Uterus (tissue), 4 donors: Measurements from ENCODE around the gene BCAS3. TPM values are rescaled to one million over a fixed set of nuclear protein-coding genes. Genes with fewer than 3 reads are reported as not detected.
A peak's percentile ranks its signal among the peaks of the same experiment; 100 is the strongest.

Source experiments
- DNase-seq, 2 donors: peaks; one replicate each; pipeline ENCODE4 v3.0.0-alpha.2; 2019 to 2020
- H3K27ac ChIP-seq, 2 donors: fragments of 200-600 bp; sonication (generic); 1 replicate in 1 of 2; 2 replicates in 1 of 2; pipeline ENCODE4 v1.5.1; 2016 to 2018
- H3K27me3 ChIP-seq, 2 donors: fragments of 200-600 bp; sonication (generic); one replicate each; pipeline ENCODE4 v1.5.1; 2018 to 2019; ENCODE audit warnings: control low read depth in 1 of 2
- H3K36me3 ChIP-seq, 2 donors: fragments of 200-600 bp; sonication (generic); one replicate each; pipeline ENCODE4 v1.5.1; 2019; ENCODE audit warnings: control low read depth in 1 of 2
- H3K4me1 ChIP-seq, 2 donors: fragments of 200-600 bp; sonication (generic); one replicate each; pipeline ENCODE4 v1.5.1; 2018 to 2019; ENCODE audit warnings: control low read depth in 1 of 2
- H3K4me3 ChIP-seq, 2 donors: fragments of 200-600 bp; sonication (generic); 1 replicate in 1 of 2; 2 replicates in 1 of 2; pipeline ENCODE4 v1.5.1; 2018 to 2019; ENCODE audit warnings: mild to moderate bottlenecking in 1 of 2
- H3K9me3 ChIP-seq, 2 donors: fragments of 200-600 bp; sonication (generic); one replicate each; pipeline ENCODE4 v1.5.1; 2019; ENCODE audit warnings: control low read depth in 1 of 2
- CTCF ChIP-seq, 4 experiments: fragments of 200-600 bp in 2 of 4; fragments of 450-650 bp in 2 of 4; sonication (generic) in 2 of 4; IDR thresholded peaks; one replicate each; pipeline ENCODE4 v1.5.1; 2016 to 2019; ENCODE audit warnings: antibody characterized with exemption in 4 of 4, mild to moderate bottlenecking in 2 of 4, moderate library complexity in 1 of 4
- POLR2A ChIP-seq, 2 donors: fragments of 450-650 bp; IDR thresholded peaks; one replicate each; pipeline ENCODE4 v1.6.1; 2016; ENCODE audit warnings: antibody characterized with exemption in 2 of 2, mild to moderate bottlenecking in 1 of 2, moderate library complexity in 1 of 2
- intact Hi-C: fragments of 100-400 bp; cut with DNase I; formaldehyde crosslinking; loops from one replicate; pipeline ENCODE4 v1.15.1; 2023; ENCODE audit warnings: low total_unique reads
- total RNA-seq, 4 donors: library from RNA; depleted of rRNA in 3 of 4; stranded (reverse); fragments of >200 nt in 3 of 4; gene quantifications; one replicate each; pipeline versions ENCODE4 v1.1.0 to v1.2.4, GENCODE V29; 2014 to 2023
- donor health status: DM: yes; HTN: yes; CAD: no.

The BCAS3 gene
- total RNA-seq, 4 donors from 2014 or later, result 42.6 to 147 (median 83.7) TPM

- no peak for DNase-seq
- Histone ChIP-seq H3K27ac (no peak overlapping the region), H3K36me3 (no peaks in the 10 kb centered on the region), H3K27me3 (no peaks in the 10 kb centered on the region), H3K4me1 (peaks cover 0 to 3% of the 10 kb centered on the region in 2 donors), H3K9me3 (no peaks in the 10 kb centered on the region), H3K4me3 (no peak overlapping the region)
- TF ChIP-seq POLR2A (IDR thresholded peaks at IDR 0.05), result no peak
- intact Hi-C loops, result no loop called here
These were observed 40.0 kb upstream of the BCAS3 start for GRCh38 chr17:60637683-60638082.

GRCh38 chr17:60639019-60639330 is 38.7 kb upstream of the BCAS3 start:
- no peak overlapping the region for H3K27ac ChIP-seq
- no peak for TF ChIP-seq POLR2A (IDR thresholded peaks at IDR 0.05)
- no peak for TF ChIP-seq CTCF (IDR thresholded peaks at IDR 0.05)

DNA sequence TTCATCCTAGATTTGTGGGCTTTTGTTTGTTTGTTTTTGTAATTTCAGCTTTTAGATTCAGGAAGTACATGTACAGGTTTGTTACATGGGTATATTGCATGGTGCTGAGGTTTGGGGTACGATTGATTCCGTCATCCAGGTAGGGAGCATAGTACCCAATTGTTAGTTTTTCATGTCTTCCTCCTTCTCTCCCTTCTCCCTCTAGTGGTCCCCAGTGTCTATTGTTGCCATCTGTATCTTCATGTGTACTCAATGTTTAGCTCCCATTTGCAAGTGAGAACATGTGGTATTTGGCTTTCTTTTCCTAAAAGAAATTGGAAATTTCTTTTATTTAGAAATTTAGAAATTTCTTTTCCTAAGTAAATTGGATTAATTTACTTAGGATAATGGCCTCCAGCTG is 37.1 kb upstream of the BCAS3 start:
- intact Hi-C loops, result no loop called here

More at GRCh38 chr17:60639019-60639330, 38.7 kb upstream of the BCAS3 start:
- peaks cover 0 to 3% of the 10 kb centered on the region in 2 donors for H3K4me1 ChIP-seq
- intact Hi-C loops, result no loop called here
- DNase-seq, result no peak
- no peak overlapping the region for H3K4me3 ChIP-seq
- no peaks in the 10 kb centered on the region for H3K9me3 ChIP-seq
- H3K27me3 ChIP-seq, result no peaks in the 10 kb centered on the region
- no peaks in the 10 kb centered on the region for H3K36me3 ChIP-seq

GRCh38 chr17:60641126-60641525 is 36.5 kb upstream of the BCAS3 start:
- Histone ChIP-seq H3K27ac (no peak overlapping the region), H3K9me3 (no peaks in the 10 kb centered on the region), H3K4me1 (peaks cover 0 to 8% of the 10 kb centered on the region in 2 donors), H3K4me3 (no peak overlapping the region), H3K36me3 (no peaks in the 10 kb centered on the region), H3K27me3 (no peaks in the 10 kb centered on the region)
- intact Hi-C loops, result no loop called here
- TF ChIP-seq CTCF (IDR thresholded peaks at IDR 0.05), result no peak
- TF ChIP-seq POLR2A (IDR thresholded peaks at IDR 0.05), result no peak
- DNase-seq, result no peak

More for the DNA sequence above, 37.1 kb upstream of the BCAS3 start:
- H3K27me3 ChIP-seq, result no peaks in the 10 kb centered on the region
- H3K4me1 ChIP-seq, result peaks cover 0 to 3% of the 10 kb centered on the region in 2 donors
- H3K9me3 ChIP-seq, result no peaks in the 10 kb centered on the region
- TF ChIP-seq POLR2A (IDR thresholded peaks at IDR 0.05), result no peak
- no peak overlapping the region for H3K4me3 ChIP-seq
- H3K36me3 ChIP-seq, result no peaks in the 10 kb centered on the region
- DNase-seq, result no peak
- H3K27ac ChIP-seq, result no peak overlapping the region

DNA sequence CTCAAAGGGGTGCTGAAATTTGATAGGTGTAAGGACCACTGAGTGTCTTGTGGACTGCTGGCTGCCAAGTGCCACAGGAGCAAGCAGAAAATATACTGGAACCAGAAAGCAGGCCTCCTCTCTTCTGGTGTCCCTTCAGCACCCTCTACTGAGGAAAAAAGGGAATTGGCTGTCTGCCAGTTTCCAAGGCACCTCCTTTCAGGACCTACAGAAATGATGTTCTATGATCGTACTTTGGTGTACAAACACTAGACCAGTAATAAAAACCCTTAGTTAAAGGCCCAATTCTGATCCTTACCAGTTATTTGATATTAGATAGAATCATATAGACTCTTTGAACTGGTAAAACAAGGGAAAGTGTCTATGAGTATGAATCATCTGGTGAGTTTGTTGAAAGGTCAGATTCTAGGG is 35.8 kb upstream of the BCAS3 start:
- TF ChIP-seq CTCF (IDR thresholded peaks at IDR 0.05) (peak; percentile 34 to 48 (median 44)), POLR2A (IDR thresholded peaks at IDR 0.05) (no peak)
- DNase-seq, result peak; percentile 41 to 67
- no peak overlapping the region for H3K27ac ChIP-seq

GRCh38 chr17:60645918-60646523 is 31.6 kb upstream of the BCAS3 start:
- Histone ChIP-seq H3K9me3 (no peaks in the 10 kb centered on the region), H3K27ac (peak overlapping the region in 1 of 2 donors; percentile 14), H3K27me3 (no peaks in the 10 kb centered on the region), H3K36me3 (no peaks in the 10 kb centered on the region), H3K4me1 (peaks cover 0 to 9% of the 10 kb centered on the region in 2 donors), H3K4me3 (no peak overlapping the region)
- intact Hi-C loops, result no loop called here
- no peak for TF ChIP-seq POLR2A (IDR thresholded peaks at IDR 0.05)
- no peak for TF ChIP-seq CTCF (IDR thresholded peaks at IDR 0.05)
- no peak for DNase-seq

More for the DNA sequence above, 35.8 kb upstream of the BCAS3 start:
- intact Hi-C loops, result no loop called here
- Histone ChIP-seq H3K4me1 (peaks cover 0 to 9% of the 10 kb centered on the region in 2 donors), H3K9me3 (no peaks in the 10 kb centered on the region), H3K4me3 (no peak overlapping the region), H3K27me3 (no peaks in the 10 kb centered on the region), H3K36me3 (no peaks in the 10 kb centered on the region)
